ENCODE measurements around the gene CALML5.

CALML5 gene

GRCh38 chr10:5538892-5539651 lies 39.7 kb upstream of the CALML5 start:
- Histone ChIP-seq H3K4me3 (ENCODE audit: low read length) (no peak overlapping the region), H3K36me3 (ENCODE audit: control insufficient read depth, low read length) (no peaks in the 10 kb centered on the region), H3K9me2 (replicated peaks; ENCODE audit: control insufficient read depth, low read length) (no peaks in the 10 kb centered on the region), H4K20me1 (ENCODE audit: control insufficient read depth, insufficient read depth, low read depth, low read length) (no peaks in the 10 kb centered on the region), H3K27ac (ENCODE audit: low read depth, low read length) (no peak overlapping the region), H3K4me2 (ENCODE audit: low read length) (no peak overlapping the region), H3K4me1 (ENCODE audit: control insufficient read depth, low read length) (no peaks in the 10 kb centered on the region), H3K27me3 (ENCODE audit: control insufficient read depth, low read length) (peaks cover 13% of the 10 kb centered on the region; the same call in 1 of the 2 replicates), H3K79me2 (ENCODE audit: control insufficient read depth, low read length) (no peaks in the 10 kb centered on the region), H3F3A (ENCODE audit: control insufficient read depth, insufficient read depth) (no peaks in the 10 kb centered on the region), H3K9me3 (ENCODE audit: control insufficient read depth, insufficient read depth, low read length) (peaks cover 4% of the 10 kb centered on the region; the same call in 1 of the 2 replicates)
- TF ChIP-seq EZH2phosphoT487 (IDR thresholded peaks at IDR 0.05; ENCODE audit: borderline replicate concordance, low read length) (no peak), CTCF (IDR thresholded peaks at IDR 0.05; ENCODE audit: low read depth, low read length, poor library complexity, severe bottlenecking) (no peak)

- Histone ChIP-seq H3K36me3 (ENCODE audit: control insufficient read depth, low read length) (no peaks in the 10 kb centered on the region), H3K4me3 (ENCODE audit: low read length) (no peak overlapping the region), H3K4me1 (ENCODE audit: control insufficient read depth, low read length) (no peaks in the 10 kb centered on the region), H3K4me2 (ENCODE audit: low read length) (no peak overlapping the region), H3F3A (ENCODE audit: control insufficient read depth, insufficient read depth) (no peaks in the 10 kb centered on the region), H3K27me3 (ENCODE audit: control insufficient read depth, low read length) (peaks cover 11% of the 10 kb centered on the region; the same call in 1 of the 2 replicates), H4K20me1 (ENCODE audit: control insufficient read depth, insufficient read depth, low read depth, low read length) (no peaks in the 10 kb centered on the region), H3K27ac (ENCODE audit: low read depth, low read length) (no peak overlapping the region), H3K9me3 (ENCODE audit: control insufficient read depth, insufficient read depth, low read length) (peaks cover 4% of the 10 kb centered on the region; the same call in 1 of the 2 replicates), H3K9me2 (replicated peaks; ENCODE audit: control insufficient read depth, low read length) (no peaks in the 10 kb centered on the region), H3K79me2 (ENCODE audit: control insufficient read depth, low read length) (no peaks in the 10 kb centered on the region)
- TF ChIP-seq EZH2phosphoT487 (IDR thresholded peaks at IDR 0.05; ENCODE audit: borderline replicate concordance, low read length) (no peak), CTCF (IDR thresholded peaks at IDR 0.05; ENCODE audit: low read depth, low read length, poor library complexity, severe bottlenecking) (no peak)
Observed at GRCh38 chr10:5538446-5538845, 39.1 kb upstream of the CALML5 start.

- H3K27me3 ChIP-seq (ENCODE audit: control insufficient read depth, low read length) = peaks cover 11% of the 10 kb centered on the region; the same call in 1 of the 2 replicates
- H3K27ac ChIP-seq (ENCODE audit: low read depth, low read length) = no peak overlapping the region
- no peaks in the 10 kb centered on the region for H3K36me3 ChIP-seq (ENCODE audit: control insufficient read depth, low read length)
- H3K9me3 ChIP-seq (ENCODE audit: control insufficient read depth, insufficient read depth, low read length) = peaks cover 3% of the 10 kb centered on the region; the same call in 1 of the 2 replicates
- no peak overlapping the region for H3K4me3 ChIP-seq (ENCODE audit: low read length)
- H3K4me2 ChIP-seq (ENCODE audit: low read length) = no peak overlapping the region
- no peaks in the 10 kb centered on the region for H4K20me1 ChIP-seq (ENCODE audit: control insufficient read depth, insufficient read depth, low read depth, low read length)
- no peaks in the 10 kb centered on the region for H3K4me1 ChIP-seq (ENCODE audit: control insufficient read depth, low read length)
- no peaks in the 10 kb centered on the region for H3F3A ChIP-seq (ENCODE audit: control insufficient read depth, insufficient read depth)
- H3K9me2 ChIP-seq (replicated peaks; ENCODE audit: control insufficient read depth, low read length) = no peaks in the 10 kb centered on the region
- TF ChIP-seq EZH2phosphoT487 (IDR thresholded peaks at IDR 0.05; ENCODE audit: borderline replicate concordance, low read length) (no peak), CTCF (IDR thresholded peaks at IDR 0.05; ENCODE audit: low read depth, low read length, poor library complexity, severe bottlenecking) (no peak)
- H3K79me2 ChIP-seq (ENCODE audit: control insufficient read depth, low read length) = no peaks in the 10 kb centered on the region
Observed at GRCh38 chr10:5537684-5538083, 38.3 kb upstream of the CALML5 start.
